Measurements from ENCODE around the gene PKIG.
"Not testable (repeated sequence)": the region's sequence is repeated elsewhere in the genome, so short reads cannot be mapped to it uniquely, and the experiment has no call there.

PKIG gene

GRCh38 chr20:44643596-44644229 is 61.3 kb downstream of the PKIG start:
- peak; percentile 64 for DNase-seq

GRCh38 chr20:44644230-44644617 is 61.8 kb downstream of the PKIG start:
- no peak for DNase-seq

- DNase-seq, result no peak
Observed at GRCh38 chr20:44644667-44645131, 62.3 kb downstream of the PKIG start.

GRCh38 chr20:44646023-44646640 is 63.8 kb downstream of the PKIG start:
- no peak for DNase-seq

- no peak for DNase-seq
Observed at GRCh38 chr20:44646641-44647274, 64.4 kb downstream of the PKIG start.

- no peak for DNase-seq
Observed at GRCh38 chr20:44648068-44648467, 65.7 kb downstream of the PKIG start.

- no peak for DNase-seq
Observed at GRCh38 chr20:44648579-44648978, 66.2 kb downstream of the PKIG start.

GRCh38 chr20:44649126-44649525 is 66.7 kb downstream of the PKIG start:
- no peak for DNase-seq

- DNase-seq, result peak; percentile 36
Observed at GRCh38 chr20:44649976-44650375, 67.6 kb downstream of the PKIG start.

GRCh38 chr20:44650771-44651433 is 68.5 kb downstream of the PKIG start:
- DNase-seq, result peak; percentile 35

GRCh38 chr20:44651434-44651683 is 69.0 kb downstream of the PKIG start:
- DNase-seq, result no peak

- peak; percentile 79 for DNase-seq
Observed at GRCh38 chr20:44651684-44652423, 69.5 kb downstream of the PKIG start, which contains the start of gene ADA. Gene ADA, minus strand, starts transcription at chr20:44651699. Its CDS starts 92 bp downstream, at chr20:44651607.

- no peak for DNase-seq
Observed at GRCh38 chr20:44653546-44653945, 71.2 kb downstream of the PKIG start.

GRCh38 chr20:44654210-44654609 is 71.8 kb downstream of the PKIG start:
- not testable (repeated sequence) for DNase-seq

GRCh38 chr20:44656448-44656847 is 74.1 kb downstream of the PKIG start:
- no peak for DNase-seq

- no peak for DNase-seq
Observed at GRCh38 chr20:44657875-44658274, 75.5 kb downstream of the PKIG start.

- DNase-seq, result no peak
Observed at GRCh38 chr20:44658810-44659209, 76.4 kb downstream of the PKIG start.

GRCh38 chr20:44659931-44660330 is 77.6 kb downstream of the PKIG start:
- DNase-seq, result no peak

- no peak for DNase-seq
Observed at GRCh38 chr20:44660581-44660980, 78.2 kb downstream of the PKIG start.

- no peak for DNase-seq
Observed at GRCh38 chr20:44662261-44662660, 79.9 kb downstream of the PKIG start.

- DNase-seq, result no peak
Observed at GRCh38 chr20:44664131-44664530, 81.8 kb downstream of the PKIG start.

- no peak for DNase-seq
Observed at GRCh38 chr20:44666066-44666465, 83.7 kb downstream of the PKIG start.

Data from right forelimb (tissue), 1 donor.